Measurements from ENCODE around the gene FKBP5.

GRCh38 chr6:35665573-35665972 is 23.1 kb downstream of the FKBP5 start:
- TF ChIP-seq CTCF (conservative IDR thresholded peaks at IDR 0.05; ENCODE audit: low read length): no peak
- no peak for TF ChIP-seq EZH2phosphoT487 (IDR thresholded peaks at IDR 0.05; ENCODE audit: borderline replicate concordance, low read depth, low read length)
